Neural cell (in vitro differentiated cells): Measurements from ENCODE around the gene ATP11C. TPM values are rescaled to one million over a fixed set of nuclear protein-coding genes. Genes with fewer than 3 reads are reported as not detected.

Experiments used
- H2AFZ ChIP-seq: fragments of 200-600, 300-800 bp; sonication (generic), shearing (Covaris generic); 2 replicates; pipeline ENCODE4 v1.6.0; 2014; ENCODE audit warnings: low read depth, mild to moderate bottlenecking, antibody characterized with exemption, low read length, moderate library complexity
- H3F3A ChIP-seq: fragments of 200-600 bp; shearing (Covaris generic); 2 replicates; pipeline ENCODE4 v1.6.1; 2016; ENCODE audit warnings: mild to moderate bottlenecking, moderate library complexity, mixed read lengths, antibody characterized with exemption, low read length; ENCODE audit not compliant: insufficient read depth, poor library complexity, severe bottlenecking
- H3K27ac ChIP-seq: fragments of 200-600, 300-800 bp; sonication (generic), shearing (Covaris generic); 2 replicates; pipeline ENCODE4 v1.5.1; 2014; ENCODE audit warnings: mild to moderate bottlenecking, low read length, moderate library complexity
- H3K27me3 ChIP-seq: fragments of 300-800, 200-600 bp; sonication (generic), shearing (Covaris generic); 2 replicates; pipeline ENCODE4 v1.6.0; 2014; ENCODE audit warnings: mild to moderate bottlenecking, low read depth, low read length, moderate library complexity; ENCODE audit not compliant: insufficient read depth
- H3K36me3 ChIP-seq: fragments of 300-800, 200-600 bp; sonication (generic), shearing (Covaris generic); 2 replicates; pipeline ENCODE4 v1.5.1; 2014; ENCODE audit warnings: mild to moderate bottlenecking, antibody characterized with exemption, low read length, moderate library complexity; ENCODE audit not compliant: insufficient read depth
- H3K4me2 ChIP-seq: fragments of 300-800, 200-600 bp; sonication (generic), shearing (Covaris generic); 2 replicates; pipeline ENCODE4 v1.6.0; 2014; ENCODE audit warnings: mild to moderate bottlenecking, low read length
- H3K4me3 ChIP-seq: fragments of 300-800, 200-600 bp; sonication (generic), shearing (Covaris generic); 2 replicates; pipeline ENCODE4 v1.5.1; 2014; ENCODE audit warnings: mild to moderate bottlenecking, low read length, moderate library complexity
- H3K79me2 ChIP-seq: fragments of 200-600 bp; shearing (Covaris generic); replicated peaks from 2 replicates; pipeline ENCODE4 v1.6.0; 2014; ENCODE audit warnings: mild to moderate bottlenecking, low read length, moderate library complexity; ENCODE audit not compliant: insufficient read depth
- H3K9ac ChIP-seq: fragments of 300-800, 200-600 bp; sonication (generic), shearing (Covaris generic); 2 replicates; pipeline ENCODE4 v1.6.1; 2016; ENCODE audit warnings: mild to moderate bottlenecking, low read length, mixed read lengths
- H3K9me2 ChIP-seq: fragments of 200-600 bp; shearing (Covaris generic); 2 replicates; pipeline ENCODE4 v1.6.1; 2016; ENCODE audit warnings: mild to moderate bottlenecking, low read length, mixed read lengths; ENCODE audit not compliant: insufficient read depth
- H3K9me3 ChIP-seq: fragments of 200-600, 300-800 bp; sonication (generic), shearing (Covaris generic); 2 replicates; pipeline ENCODE4 v1.6.1; 2016; ENCODE audit warnings: mild to moderate bottlenecking, mixed run types, low read length, moderate library complexity, mixed read lengths
- H4K20me1 ChIP-seq: fragments of 200-600 bp; shearing (Covaris generic); 2 replicates; pipeline ENCODE4 v1.6.1; 2016; ENCODE audit warnings: mild to moderate bottlenecking, mixed run types; ENCODE audit not compliant: insufficient read depth
- CTCF ChIP-seq: fragments of 450-650 bp; IDR thresholded peaks from 2 replicates; pipeline ENCODE4 v1.5.1; 2014; ENCODE audit warnings: antibody characterized with exemption, mild to moderate bottlenecking, moderate library complexity; ENCODE audit not compliant: poor library complexity, severe bottlenecking
- EP300 ChIP-seq: fragments of 450-650 bp; conservative IDR thresholded peaks from 2 replicates; pipeline ENCODE4 v1.6.1; 2014; ENCODE audit warnings: antibody characterized with exemption, mild to moderate bottlenecking, moderate library complexity; ENCODE audit not compliant: poor library complexity, severe bottlenecking
- EZH2 ChIP-seq: fragments of 200-600, 300-800 bp; shearing (Covaris generic), sonication (generic); IDR thresholded peaks from 2 replicates; pipeline ENCODE4 v1.6.1; 2014; ENCODE audit warnings: antibody characterized with exemption, low read length, borderline replicate concordance, mild to moderate bottlenecking; ENCODE audit not compliant: insufficient read depth, poor library complexity, severe bottlenecking
- MXI1 ChIP-seq: fragments of 450-650 bp; conservative IDR thresholded peaks from 2 replicates; pipeline ENCODE4 v1.6.1; 2014; ENCODE audit warnings: antibody characterized with exemption, mild to moderate bottlenecking; ENCODE audit not compliant: poor library complexity, severe bottlenecking
- POLR2AphosphoS5 ChIP-seq: IDR thresholded peaks from 2 replicates; pipeline ENCODE4 v1.6.1; 2012
- RAD21 ChIP-seq: fragments of 450-650 bp; conservative IDR thresholded peaks from 2 replicates; pipeline ENCODE4 v1.6.1; 2014; ENCODE audit warnings: antibody characterized with exemption, mild to moderate bottlenecking, moderate library complexity
- REST ChIP-seq: IDR thresholded peaks from 2 replicates; pipeline ENCODE4 v1.6.1; 2012; ENCODE audit warnings: borderline replicate concordance
- SMC3 ChIP-seq: fragments of 450-650 bp; conservative IDR thresholded peaks from 2 replicates; pipeline ENCODE4 v1.6.1; 2014; ENCODE audit warnings: antibody characterized with exemption, mild to moderate bottlenecking, moderate library complexity; ENCODE audit not compliant: poor library complexity
- TAF1 ChIP-seq: IDR thresholded peaks from 2 replicates; pipeline ENCODE4 v1.6.1; 2012; ENCODE audit warnings: low read depth
- polyA plus RNA-seq: library from polyadenylated mRNA; depleted of rRNA; stranded (reverse); fragments of >200 nt; gene quantifications from 2 replicates; pipeline ENCODE4 v1.2.3, GENCODE V29; 2014

The ATP11C gene
- polyA plus RNA-seq, 1 donor from 2014 or later = 111 TPM

GRCh38 chrX:139881130-139881529 is 51.7 kb downstream of the ATP11C start:
- no peaks in the 10 kb centered on the region for H3K27me3 ChIP-seq
- no peaks in the 10 kb centered on the region for H3K9me2 ChIP-seq
- H4K20me1 ChIP-seq = no peaks in the 10 kb centered on the region
- no peak overlapping the region for H3K4me3 ChIP-seq
- H3F3A ChIP-seq = no peaks in the 10 kb centered on the region
- H3K27ac ChIP-seq = no peak overlapping the region
- peaks cover 2% of the 10 kb centered on the region for H3K79me2 ChIP-seq
- H3K4me2 ChIP-seq = no peak overlapping the region
- H3K9ac ChIP-seq = no peak overlapping the region
- H3K36me3 ChIP-seq = no peaks in the 10 kb centered on the region
- no peak for TF ChIP-seq REST
- no peak for TF ChIP-seq POLR2AphosphoS5
- TF ChIP-seq RAD21 = no peak
- no peak for TF ChIP-seq CTCF
- no peak for TF ChIP-seq SMC3
- no peak for TF ChIP-seq EP300
- TF ChIP-seq TAF1 = no peak
- no peak for TF ChIP-seq MXI1
- no peak for TF ChIP-seq EZH2
- H2AFZ ChIP-seq = no peak overlapping the region
- no peaks in the 10 kb centered on the region for H3K9me3 ChIP-seq

GRCh38 chrX:139877710-139878414 is 55.0 kb downstream of the ATP11C start:
- H2AFZ ChIP-seq = no peak overlapping the region
- H3K27me3 ChIP-seq = no peaks in the 10 kb centered on the region
- H3F3A ChIP-seq = no peaks in the 10 kb centered on the region
- no peaks in the 10 kb centered on the region for H3K9me2 ChIP-seq
- no peaks in the 10 kb centered on the region for H4K20me1 ChIP-seq
- H3K9me3 ChIP-seq = no peaks in the 10 kb centered on the region
- H3K36me3 ChIP-seq = no peaks in the 10 kb centered on the region
- no peak overlapping the region for H3K27ac ChIP-seq
- no peak for TF ChIP-seq EP300
- no peak for TF ChIP-seq TAF1
- no peak for TF ChIP-seq POLR2AphosphoS5
- no peak for TF ChIP-seq SMC3
- no peak for TF ChIP-seq EZH2
- TF ChIP-seq MXI1 = no peak
- no peak for TF ChIP-seq RAD21
- TF ChIP-seq CTCF = no peak
- no peak for TF ChIP-seq REST
- H3K9ac ChIP-seq = no peak overlapping the region
- no peak overlapping the region for H3K4me2 ChIP-seq
- H3K79me2 ChIP-seq = peaks cover 2% of the 10 kb centered on the region
- H3K4me3 ChIP-seq = no peak overlapping the region
